Neutrophil (primary cell): Measurements from ENCODE around the gene ADGRF4.

Experiments used
- H3K27ac ChIP-seq: fragments of 200-600 bp; sonication (generic); 2 replicates; pipeline ENCODE4 v1.5.1; 2016; ENCODE audit warnings: mild to moderate bottlenecking, moderate library complexity
- H3K27me3 ChIP-seq: fragments of 200-600 bp; sonication (generic); 2 replicates; pipeline ENCODE4 v1.6.0; 2016; ENCODE audit warnings: mild to moderate bottlenecking
- H3K36me3 ChIP-seq: fragments of 200-600 bp; sonication (generic); 2 replicates; pipeline ENCODE4 v1.5.1; 2017
- H3K4me1 ChIP-seq, 2 experiments: fragments of 200-600 bp in 1 of 2; sonication (generic) in 1 of 2; 1 replicate in 1 of 2; 2 replicates in 1 of 2; pipeline versions ENCODE4 v1.5.1 to v1.6.1; 2013 to 2016; ENCODE audit warnings: low read depth in 1 of 2, low read length in 1 of 2, mild to moderate bottlenecking in 1 of 2, moderate library complexity in 1 of 2; ENCODE audit not compliant: control insufficient read depth in 1 of 2, insufficient read depth in 1 of 2
- H3K4me3 ChIP-seq, 2 experiments: fragments of 200-600 bp in 1 of 2; sonication (generic) in 1 of 2; 1 replicate in 1 of 2; 2 replicates in 1 of 2; pipeline ENCODE4 v1.5.1; 2013 to 2016; ENCODE audit warnings: low read depth in 1 of 2, low read length in 1 of 2, mild to moderate bottlenecking in 1 of 2, moderate library complexity in 1 of 2
- H3K9me3 ChIP-seq: fragments of 200-600 bp; sonication (generic); 2 replicates; pipeline ENCODE4 v1.5.1; 2016
- TF ChIP-seq, protein P1 (sequence below): fragments of 200-600 bp; sonication (generic); IDR thresholded peaks from 2 replicates; pipeline ENCODE4 v1.5.1; 2016; ENCODE audit warnings: antibody characterized with exemption

The ADGRF4 gene

DNA sequence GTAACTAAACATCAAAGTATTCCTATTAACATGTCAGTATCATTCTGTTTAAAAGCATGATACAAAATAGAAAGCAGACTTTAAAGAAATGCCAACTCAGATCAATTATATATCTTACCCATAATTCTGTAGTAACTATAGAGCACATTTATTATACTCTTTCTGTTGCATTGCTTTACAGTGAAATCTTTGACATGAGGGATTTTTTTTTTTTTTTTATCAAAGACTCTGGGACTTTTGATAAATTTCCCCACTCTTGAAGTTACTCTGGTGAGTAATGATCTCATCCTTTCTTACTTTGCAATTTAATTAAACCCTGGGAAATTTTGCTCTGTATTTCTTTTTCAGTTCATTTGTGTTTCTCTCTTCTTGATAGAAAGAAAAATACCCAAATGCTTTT, 17.4 kb downstream of the ADGRF4 start:
- TF ChIP-seq, protein P1, sequence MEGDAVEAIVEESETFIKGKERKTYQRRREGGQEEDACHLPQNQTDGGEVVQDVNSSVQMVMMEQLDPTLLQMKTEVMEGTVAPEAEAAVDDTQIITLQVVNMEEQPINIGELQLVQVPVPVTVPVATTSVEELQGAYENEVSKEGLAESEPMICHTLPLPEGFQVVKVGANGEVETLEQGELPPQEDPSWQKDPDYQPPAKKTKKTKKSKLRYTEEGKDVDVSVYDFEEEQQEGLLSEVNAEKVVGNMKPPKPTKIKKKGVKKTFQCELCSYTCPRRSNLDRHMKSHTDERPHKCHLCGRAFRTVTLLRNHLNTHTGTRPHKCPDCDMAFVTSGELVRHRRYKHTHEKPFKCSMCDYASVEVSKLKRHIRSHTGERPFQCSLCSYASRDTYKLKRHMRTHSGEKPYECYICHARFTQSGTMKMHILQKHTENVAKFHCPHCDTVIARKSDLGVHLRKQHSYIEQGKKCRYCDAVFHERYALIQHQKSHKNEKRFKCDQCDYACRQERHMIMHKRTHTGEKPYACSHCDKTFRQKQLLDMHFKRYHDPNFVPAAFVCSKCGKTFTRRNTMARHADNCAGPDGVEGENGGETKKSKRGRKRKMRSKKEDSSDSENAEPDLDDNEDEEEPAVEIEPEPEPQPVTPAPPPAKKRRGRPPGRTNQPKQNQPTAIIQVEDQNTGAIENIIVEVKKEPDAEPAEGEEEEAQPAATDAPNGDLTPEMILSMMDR = no peak
- H3K4me1 ChIP-seq = no peaks in the 10 kb centered on the region

GRCh38 chr6:47716207-47716606, 17.8 kb downstream of the ADGRF4 start:
- H3K9me3 ChIP-seq = no peaks in the 10 kb centered on the region
- no peaks in the 10 kb centered on the region for H3K36me3 ChIP-seq
- H3K4me1 ChIP-seq = no peaks in the 10 kb centered on the region
- H3K27ac ChIP-seq = no peak overlapping the region
- TF ChIP-seq, protein P1 = no peak
- no peak overlapping the region for H3K4me3 ChIP-seq
- peaks cover 5% of the 10 kb centered on the region for H3K27me3 ChIP-seq

More for the DNA sequence above, 17.4 kb downstream of the ADGRF4 start:
- Histone ChIP-seq H3K9me3 (no peaks in the 10 kb centered on the region), H3K36me3 (no peaks in the 10 kb centered on the region), H3K27me3 (peaks cover 5% of the 10 kb centered on the region), H3K27ac (no peak overlapping the region), H3K4me3 (no peak overlapping the region)

- TF ChIP-seq, protein P1 = no peak
- Histone ChIP-seq H3K27me3 (no peaks in the 10 kb centered on the region), H3K27ac (no peak overlapping the region), H3K4me3 (no peak overlapping the region), H3K36me3 (no peaks in the 10 kb centered on the region), H3K4me1 (no peaks in the 10 kb centered on the region), H3K9me3 (no peaks in the 10 kb centered on the region)
Measured at GRCh38 chr6:47718571-47718970, 20.2 kb downstream of the ADGRF4 start.

DNA sequence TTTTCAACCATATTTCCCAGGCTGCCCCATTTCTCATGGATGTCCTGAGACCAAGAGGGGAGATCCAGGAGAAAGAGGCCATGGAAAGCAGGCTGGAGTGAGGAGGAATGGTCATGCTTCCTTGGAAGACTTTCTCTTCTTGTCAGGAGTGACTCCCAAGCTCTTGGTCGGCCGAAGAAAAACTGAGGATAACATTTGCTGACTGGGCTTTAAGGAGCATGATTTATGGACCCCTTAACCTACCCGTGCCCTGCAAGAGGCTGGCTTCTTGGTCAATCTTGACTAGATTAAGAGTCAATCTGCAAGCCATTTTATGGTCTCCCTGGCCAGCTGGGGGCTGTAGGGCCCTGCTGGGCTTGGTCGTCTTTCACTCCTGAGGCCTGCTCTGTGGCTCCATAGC, 22.8 kb downstream of the ADGRF4 start:
- Histone ChIP-seq H3K27me3 (no peaks in the 10 kb centered on the region), H3K36me3 (no peaks in the 10 kb centered on the region), H3K9me3 (no peaks in the 10 kb centered on the region), H3K4me3 (no peak overlapping the region), H3K4me1 (no peaks in the 10 kb centered on the region), H3K27ac (no peak overlapping the region)
- TF ChIP-seq, protein P1 = no peak

GRCh38 chr6:47722194-47722593, 23.8 kb downstream of the ADGRF4 start:
- H3K9me3 ChIP-seq = no peaks in the 10 kb centered on the region
- TF ChIP-seq, protein P1 = no peak
- no peaks in the 10 kb centered on the region for H3K4me1 ChIP-seq
- H3K4me3 ChIP-seq = no peak overlapping the region
- H3K27ac ChIP-seq = no peak overlapping the region
- no peaks in the 10 kb centered on the region for H3K27me3 ChIP-seq
- H3K36me3 ChIP-seq = no peaks in the 10 kb centered on the region

- H3K4me1 ChIP-seq = no peaks in the 10 kb centered on the region
- no peak overlapping the region for H3K27ac ChIP-seq
- no peak overlapping the region for H3K4me3 ChIP-seq
- no peaks in the 10 kb centered on the region for H3K27me3 ChIP-seq
- TF ChIP-seq, protein P1 = no peak
- H3K36me3 ChIP-seq = no peaks in the 10 kb centered on the region
- no peaks in the 10 kb centered on the region for H3K9me3 ChIP-seq
Measured at GRCh38 chr6:47724300-47724699, 25.9 kb downstream of the ADGRF4 start.
